SK-N-SH (cell line): ENCODE results near the gene ZNF768.

Experiments
- EZH2phosphoT487 ChIP-seq: fragments of 200-600 bp; sonication (generic); IDR thresholded peaks from 2 replicates; pipeline ENCODE4 v1.6.1; 2017; ENCODE audit warnings: low read depth, mixed run types, mild to moderate bottlenecking, antibody characterized with exemption, moderate library complexity, borderline replicate concordance
- FOSL2 ChIP-seq: IDR thresholded peaks from 2 replicates; pipeline ENCODE4 v1.4.0; 2012; ENCODE audit warnings: low read depth, mild to moderate bottlenecking, moderate library complexity, borderline replicate concordance
- POLR2AphosphoS5 ChIP-seq: IDR thresholded peaks from 2 replicates; pipeline ENCODE4 v1.6.1; 2012; ENCODE audit warnings: low read depth, low read length
- RFX5 ChIP-seq: IDR thresholded peaks from 2 replicates; pipeline ENCODE4 v1.6.1; 2012; ENCODE audit warnings: mild to moderate bottlenecking, improper control_type of control experiment, low read length
- YY1 ChIP-seq: IDR thresholded peaks from 2 replicates; pipeline ENCODE4 v1.4.0; 2012; ENCODE audit warnings: low read depth, mild to moderate bottlenecking
- TF ChIP-seq, protein P1 (sequence below): fragments of 200-600 bp; sonication (generic); IDR thresholded peaks from 2 replicates; pipeline ENCODE4 v1.6.1; 2017; ENCODE audit warnings: antibody characterized with exemption, mild to moderate bottlenecking, moderate library complexity
- TF ChIP-seq, protein P2 (sequence below): IDR thresholded peaks from 2 replicates; pipeline ENCODE4 v1.4.0; 2012; ENCODE audit warnings: low read depth, borderline replicate concordance

DNA sequence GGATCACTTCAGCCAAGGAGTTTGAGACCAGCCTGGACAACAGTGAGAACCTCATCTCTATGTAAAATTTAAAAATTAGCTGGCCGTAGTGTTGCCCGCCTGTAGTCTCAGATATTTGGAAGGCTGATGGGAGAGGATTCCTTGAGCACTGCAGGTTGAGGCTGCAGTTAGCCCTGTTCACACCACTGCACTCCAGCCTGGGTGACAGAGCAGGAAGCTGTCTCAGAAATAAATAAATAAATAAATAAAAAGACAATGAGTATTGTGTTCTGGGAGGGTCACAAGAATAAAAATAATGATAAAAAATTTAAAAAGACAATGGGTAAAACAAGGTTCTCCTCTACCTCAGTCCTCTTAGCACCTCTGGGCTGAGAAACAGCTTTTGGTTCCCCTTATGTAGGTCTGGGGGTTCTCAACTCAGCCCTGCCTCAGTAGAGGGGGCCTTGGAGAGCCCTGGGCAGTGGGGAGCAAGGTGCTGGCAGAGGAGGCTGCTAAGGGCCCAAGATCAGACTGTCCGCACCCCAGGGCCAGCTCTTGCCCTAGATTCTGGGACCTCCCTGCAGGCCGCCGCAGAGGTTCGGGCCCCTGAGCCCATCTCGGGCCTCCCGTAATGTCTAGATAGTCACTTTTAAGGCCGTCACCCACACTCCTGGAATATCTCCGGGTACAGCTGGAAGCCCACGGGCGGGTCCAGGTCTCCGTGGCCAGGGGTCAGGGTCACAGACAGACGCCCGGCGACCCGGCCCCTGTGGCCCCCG, 28.4 kb upstream of the ZNF768 start:
- no peak for TF ChIP-seq RFX5
- TF ChIP-seq, protein P1, sequence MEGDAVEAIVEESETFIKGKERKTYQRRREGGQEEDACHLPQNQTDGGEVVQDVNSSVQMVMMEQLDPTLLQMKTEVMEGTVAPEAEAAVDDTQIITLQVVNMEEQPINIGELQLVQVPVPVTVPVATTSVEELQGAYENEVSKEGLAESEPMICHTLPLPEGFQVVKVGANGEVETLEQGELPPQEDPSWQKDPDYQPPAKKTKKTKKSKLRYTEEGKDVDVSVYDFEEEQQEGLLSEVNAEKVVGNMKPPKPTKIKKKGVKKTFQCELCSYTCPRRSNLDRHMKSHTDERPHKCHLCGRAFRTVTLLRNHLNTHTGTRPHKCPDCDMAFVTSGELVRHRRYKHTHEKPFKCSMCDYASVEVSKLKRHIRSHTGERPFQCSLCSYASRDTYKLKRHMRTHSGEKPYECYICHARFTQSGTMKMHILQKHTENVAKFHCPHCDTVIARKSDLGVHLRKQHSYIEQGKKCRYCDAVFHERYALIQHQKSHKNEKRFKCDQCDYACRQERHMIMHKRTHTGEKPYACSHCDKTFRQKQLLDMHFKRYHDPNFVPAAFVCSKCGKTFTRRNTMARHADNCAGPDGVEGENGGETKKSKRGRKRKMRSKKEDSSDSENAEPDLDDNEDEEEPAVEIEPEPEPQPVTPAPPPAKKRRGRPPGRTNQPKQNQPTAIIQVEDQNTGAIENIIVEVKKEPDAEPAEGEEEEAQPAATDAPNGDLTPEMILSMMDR = no peak
- TF ChIP-seq EZH2phosphoT487 = no peak
- no peak for TF ChIP-seq YY1
- no peak for TF ChIP-seq POLR2AphosphoS5
- TF ChIP-seq, protein P2, sequence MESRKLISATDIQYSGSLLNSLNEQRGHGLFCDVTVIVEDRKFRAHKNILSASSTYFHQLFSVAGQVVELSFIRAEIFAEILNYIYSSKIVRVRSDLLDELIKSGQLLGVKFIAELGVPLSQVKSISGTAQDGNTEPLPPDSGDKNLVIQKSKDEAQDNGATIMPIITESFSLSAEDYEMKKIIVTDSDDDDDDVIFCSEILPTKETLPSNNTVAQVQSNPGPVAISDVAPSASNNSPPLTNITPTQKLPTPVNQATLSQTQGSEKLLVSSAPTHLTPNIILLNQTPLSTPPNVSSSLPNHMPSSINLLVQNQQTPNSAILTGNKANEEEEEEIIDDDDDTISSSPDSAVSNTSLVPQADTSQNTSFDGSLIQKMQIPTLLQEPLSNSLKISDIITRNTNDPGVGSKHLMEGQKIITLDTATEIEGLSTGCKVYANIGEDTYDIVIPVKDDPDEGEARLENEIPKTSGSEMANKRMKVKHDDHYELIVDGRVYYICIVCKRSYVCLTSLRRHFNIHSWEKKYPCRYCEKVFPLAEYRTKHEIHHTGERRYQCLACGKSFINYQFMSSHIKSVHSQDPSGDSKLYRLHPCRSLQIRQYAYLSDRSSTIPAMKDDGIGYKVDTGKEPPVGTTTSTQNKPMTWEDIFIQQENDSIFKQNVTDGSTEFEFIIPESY = no peak
- TF ChIP-seq FOSL2 = no peak
